ENCODE data around the gene RASA4. TPM values are rescaled to one million over a fixed set of nuclear protein-coding genes. Genes with fewer than 3 reads are reported as not detected.
"Not testable (repeated sequence)": the region's sequence is repeated elsewhere in the genome, so short reads cannot be mapped to it uniquely, and the experiment has no call there.

Gene RASA4
- polyA plus RNA-seq, 1 experiment = 7.0 TPM

GRCh38 chr7:102599699-102600098, 16.9 kb downstream of the RASA4 start:
- CTCF ChIA-PET; H3K27ac ChIP-seq (ENCODE audit: low read depth, low read length); H3K9me3 ChIP-seq (ENCODE audit: control insufficient read depth, insufficient read depth, low read length); H3K27me3 ChIP-seq (ENCODE audit: control insufficient read depth, insufficient read depth, low read length); H3K4me3 ChIP-seq (ENCODE audit: low read depth, low read length); DNase-seq (ENCODE audit: low read depth, low spot score); POLR2A ChIA-PET: not testable (repeated sequence)

- H3K27ac ChIP-seq (ENCODE audit: low read depth, low read length); H3K4me3 ChIP-seq (ENCODE audit: low read depth, low read length); POLR2A ChIA-PET; H3K9me3 ChIP-seq (ENCODE audit: control insufficient read depth, insufficient read depth, low read length); H3K27me3 ChIP-seq (ENCODE audit: control insufficient read depth, insufficient read depth, low read length); CTCF ChIA-PET; DNase-seq (ENCODE audit: low read depth, low spot score): not testable (repeated sequence)
Observed at GRCh38 chr7:102596036-102596435, 20.5 kb downstream of the RASA4 start.

GRCh38 chr7:102593637-102594334, 22.8 kb downstream of the RASA4 start:
- DNase-seq (ENCODE audit: low read depth, low spot score); H3K27me3 ChIP-seq (ENCODE audit: control insufficient read depth, insufficient read depth, low read length); H3K27ac ChIP-seq (ENCODE audit: low read depth, low read length); CTCF ChIA-PET; H3K4me3 ChIP-seq (ENCODE audit: low read depth, low read length); POLR2A ChIA-PET; H3K9me3 ChIP-seq (ENCODE audit: control insufficient read depth, insufficient read depth, low read length): not testable (repeated sequence)

- H3K4me3 ChIP-seq (ENCODE audit: low read depth, low read length); DNase-seq (ENCODE audit: low read depth, low spot score); POLR2A ChIA-PET; CTCF ChIA-PET; H3K27me3 ChIP-seq (ENCODE audit: control insufficient read depth, insufficient read depth, low read length); H3K27ac ChIP-seq (ENCODE audit: low read depth, low read length); H3K9me3 ChIP-seq (ENCODE audit: control insufficient read depth, insufficient read depth, low read length): not testable (repeated sequence)
Observed at GRCh38 chr7:102592477-102593019, 24.0 kb downstream of the RASA4 start.

- DNase-seq (ENCODE audit: low read depth, low spot score); CTCF ChIA-PET; H3K4me3 ChIP-seq (ENCODE audit: low read depth, low read length); H3K27ac ChIP-seq (ENCODE audit: low read depth, low read length); H3K9me3 ChIP-seq (ENCODE audit: control insufficient read depth, insufficient read depth, low read length); H3K27me3 ChIP-seq (ENCODE audit: control insufficient read depth, insufficient read depth, low read length); POLR2A ChIA-PET: not testable (repeated sequence)
Observed at GRCh38 chr7:102589857-102590256, 26.7 kb downstream of the RASA4 start.

- H3K9me3 ChIP-seq (ENCODE audit: control insufficient read depth, insufficient read depth, low read length); H3K27ac ChIP-seq (ENCODE audit: low read depth, low read length); CTCF ChIA-PET; DNase-seq (ENCODE audit: low read depth, low spot score); H3K27me3 ChIP-seq (ENCODE audit: control insufficient read depth, insufficient read depth, low read length); H3K4me3 ChIP-seq (ENCODE audit: low read depth, low read length); POLR2A ChIA-PET: not testable (repeated sequence)
Observed at GRCh38 chr7:102583495-102583894, 33.1 kb downstream of the RASA4 start.

- CTCF ChIA-PET; H3K27ac ChIP-seq (ENCODE audit: low read depth, low read length); POLR2A ChIA-PET; DNase-seq (ENCODE audit: low read depth, low spot score); H3K27me3 ChIP-seq (ENCODE audit: control insufficient read depth, insufficient read depth, low read length); H3K4me3 ChIP-seq (ENCODE audit: low read depth, low read length); H3K9me3 ChIP-seq (ENCODE audit: control insufficient read depth, insufficient read depth, low read length): not testable (repeated sequence)
Observed at GRCh38 chr7:102581722-102582121, 34.8 kb downstream of the RASA4 start.

- H3K4me3 ChIP-seq (ENCODE audit: low read depth, low read length); DNase-seq (ENCODE audit: low read depth, low spot score); POLR2A ChIA-PET; CTCF ChIA-PET; H3K9me3 ChIP-seq (ENCODE audit: control insufficient read depth, insufficient read depth, low read length); H3K27ac ChIP-seq (ENCODE audit: low read depth, low read length); H3K27me3 ChIP-seq (ENCODE audit: control insufficient read depth, insufficient read depth, low read length): not testable (repeated sequence)
Observed at GRCh38 chr7:102578486-102578885, 38.1 kb downstream of the RASA4 start.

- DNase-seq (ENCODE audit: low read depth, low spot score); POLR2A ChIA-PET: not testable (repeated sequence)
Observed at GRCh38 chr7:102577315-102578240, 39.0 kb downstream of the RASA4 start.

GRCh38 chr7:102576363-102576762, 40.2 kb downstream of the RASA4 start:
- CTCF ChIA-PET; POLR2A ChIA-PET; H3K27me3 ChIP-seq (ENCODE audit: control insufficient read depth, insufficient read depth, low read length); H3K4me3 ChIP-seq (ENCODE audit: low read depth, low read length); H3K27ac ChIP-seq (ENCODE audit: low read depth, low read length); DNase-seq (ENCODE audit: low read depth, low spot score); H3K9me3 ChIP-seq (ENCODE audit: control insufficient read depth, insufficient read depth, low read length): not testable (repeated sequence)

More at GRCh38 chr7:102577315-102578240, 39.0 kb downstream of the RASA4 start:
- H3K9me3 ChIP-seq (ENCODE audit: control insufficient read depth, insufficient read depth, low read length); CTCF ChIA-PET; H3K27me3 ChIP-seq (ENCODE audit: control insufficient read depth, insufficient read depth, low read length); H3K27ac ChIP-seq (ENCODE audit: low read depth, low read length); H3K4me3 ChIP-seq (ENCODE audit: low read depth, low read length): not testable (repeated sequence)

GRCh38 chr7:102574607-102575006, 41.9 kb downstream of the RASA4 start:
- POLR2A ChIA-PET; H3K4me3 ChIP-seq (ENCODE audit: low read depth, low read length); H3K27ac ChIP-seq (ENCODE audit: low read depth, low read length); H3K9me3 ChIP-seq (ENCODE audit: control insufficient read depth, insufficient read depth, low read length); CTCF ChIA-PET; H3K27me3 ChIP-seq (ENCODE audit: control insufficient read depth, insufficient read depth, low read length); DNase-seq (ENCODE audit: low read depth, low spot score): not testable (repeated sequence)
